GM23248 (cell line): Measurements from ENCODE around the gene ANKFN1. TPM values are rescaled to one million over a fixed set of nuclear protein-coding genes. Genes with fewer than 3 reads are reported as not detected.
A peak's percentile ranks its signal among the peaks of the same experiment; 100 is the strongest.

ENCODE experiments used
- DNase-seq: peaks from one replicate; pipeline ENCODE4 v3.0.0-alpha.2; 2015
- H2AFZ ChIP-seq: fragments of 200-600 bp; sonication (generic); 2 replicates; pipeline ENCODE4 v1.6.1; 2016; ENCODE audit warnings: antibody characterized with exemption
- H3F3A ChIP-seq: fragments of 200-600 bp; sonication (generic); 2 replicates; pipeline ENCODE4 v1.6.1; 2016; ENCODE audit warnings: mild to moderate bottlenecking, antibody characterized with exemption, mixed run types; ENCODE audit not compliant: insufficient read depth
- H3K27ac ChIP-seq: fragments of 200-600 bp; sonication (generic); 2 replicates; pipeline ENCODE4 v1.5.1; 2016; ENCODE audit warnings: mild to moderate bottlenecking
- H3K27me3 ChIP-seq: fragments of 200-600 bp; sonication (generic); replicated peaks from 2 replicates; pipeline ENCODE4 v1.6.1; 2016; ENCODE audit warnings: mild to moderate bottlenecking; ENCODE audit not compliant: insufficient read depth
- H3K36me3 ChIP-seq: fragments of 200-600 bp; sonication (generic); 2 replicates; pipeline ENCODE4 v1.6.1; 2016; ENCODE audit warnings: low read depth, mild to moderate bottlenecking
- H3K4me1 ChIP-seq: fragments of 200-600 bp; sonication (generic); 2 replicates; pipeline ENCODE4 v1.6.1; 2016; ENCODE audit warnings: mild to moderate bottlenecking; ENCODE audit not compliant: insufficient read depth
- H3K4me2 ChIP-seq: fragments of 200-600 bp; sonication (generic); one replicate; pipeline ENCODE4 v1.6.1; 2016; ENCODE audit warnings: mild to moderate bottlenecking; ENCODE audit not compliant: unreplicated experiment
- H3K4me3 ChIP-seq: fragments of 200-600 bp; sonication (generic); 2 replicates; pipeline ENCODE4 v1.5.1; 2016; ENCODE audit warnings: mild to moderate bottlenecking
- H3K79me2 ChIP-seq: fragments of 200-600 bp; sonication (generic); 2 replicates; pipeline ENCODE4 v1.6.1; 2016; ENCODE audit warnings: mild to moderate bottlenecking; ENCODE audit not compliant: insufficient read depth
- H3K9ac ChIP-seq: fragments of 200-600 bp; sonication (generic); 2 replicates; pipeline ENCODE4 v1.6.1; 2016; ENCODE audit warnings: mild to moderate bottlenecking
- H3K9me2 ChIP-seq: fragments of 200-600 bp; sonication (generic); 2 replicates; pipeline ENCODE4 v1.6.1; 2016; ENCODE audit warnings: mixed run types, mild to moderate bottlenecking, moderate library complexity; ENCODE audit not compliant: insufficient read depth
- H3K9me3 ChIP-seq: fragments of 200-600 bp; sonication (generic); one replicate; pipeline ENCODE4 v1.6.1; 2017; ENCODE audit warnings: low read depth
- H4K20me1 ChIP-seq: fragments of 200-600 bp; sonication (generic); 2 replicates; pipeline ENCODE4 v1.6.0; 2016; ENCODE audit not compliant: insufficient read depth
- EZH2 ChIP-seq: fragments of 200-600 bp; sonication (generic); IDR thresholded peaks from 2 replicates; pipeline ENCODE4 v1.6.1; 2018; ENCODE audit warnings: antibody characterized with exemption, mild to moderate bottlenecking; ENCODE audit not compliant: insufficient read depth, poor library complexity, severe bottlenecking
- EZH2phosphoT487 ChIP-seq: fragments of 200-600 bp; sonication (generic); IDR thresholded peaks from 2 replicates; pipeline ENCODE4 v1.6.1; 2018; ENCODE audit warnings: antibody characterized with exemption, moderate library complexity, mild to moderate bottlenecking, low read depth; ENCODE audit not compliant: insufficient read depth
- WGBS, 2 experiments: methylation state at CpG; one replicate each; pipeline ENCODE4 v1.1.6; 2015 to 2017; ENCODE audit warnings: low lambda C conversion rate in 2 of 2, low coverage in 1 of 2; ENCODE audit errors: missing lambda C conversion rate in 2 of 2; 5-methylcytosine and 5-hydroxymethylcytosine counted together
- in situ Hi-C: fragments of 300-500 bp; cut with MboI; formaldehyde crosslinking; loops from 2 replicates; pipeline ENCODE4 v1.15.0; 2020
- polyA plus RNA-seq: library from polyadenylated mRNA; unstranded; fragments of >200 nt; fragmentation: Nextera tagmentation; extraction: Ambion mirVana; gene quantifications from 2 replicates; pipeline ENCODE4 v1.2.1, GENCODE V29; 2016
- small RNA-seq: library from RNA; depleted of rRNA; stranded (forward); fragments of <200 nt; gene quantifications from one replicate; pipeline ENCODE3, GENCODE V24; 2014; ENCODE audit warnings: low read depth, low replicate concordance
- total RNA-seq: library from RNA; depleted of rRNA; stranded (reverse); fragments of >200 nt; shearing (Covaris generic); gene quantifications from 2 replicates; pipeline ENCODE4 v1.2.3, GENCODE V29; 2014

ANKFN1 gene
- total and polyA plus RNA-seq, 2 experiments from 2014 or later: 0.54 to 0.64 TPM

GRCh38 chr17:56545930-56546329 lies 392.7 kb downstream of the ANKFN1 start:
- Histone ChIP-seq H3K9me2 (no peaks in the 10 kb centered on the region), H3K9me3 (no peaks in the 10 kb centered on the region), H3K4me3 (no peak overlapping the region), H3K27ac (no peak overlapping the region), H4K20me1 (no peaks in the 10 kb centered on the region), H3K4me2 (no peak overlapping the region), H2AFZ (no peak overlapping the region), H3F3A (no peaks in the 10 kb centered on the region), H3K36me3 (no peaks in the 10 kb centered on the region), H3K4me1 (no peaks in the 10 kb centered on the region), H3K27me3 (no peaks in the 10 kb centered on the region), H3K79me2 (no peaks in the 10 kb centered on the region), H3K9ac (no peak overlapping the region)
- in situ Hi-C loops: no loop called here
- TF ChIP-seq EZH2phosphoT487: no peak
- TF ChIP-seq EZH2: no peak
- DNase-seq: no peak

- Histone ChIP-seq H4K20me1 (no peaks in the 10 kb centered on the region), H3K9me3 (no peaks in the 10 kb centered on the region), H3K4me3 (no peak overlapping the region), H3K36me3 (no peaks in the 10 kb centered on the region), H3K4me2 (no peak overlapping the region), H3K27me3 (no peaks in the 10 kb centered on the region), H3K4me1 (no peaks in the 10 kb centered on the region), H3K9ac (no peak overlapping the region), H3K9me2 (no peaks in the 10 kb centered on the region), H2AFZ (no peak overlapping the region), H3K79me2 (no peaks in the 10 kb centered on the region), H3F3A (no peaks in the 10 kb centered on the region), H3K27ac (no peak overlapping the region)
- 57 to 59% methylated on average over 4 of the region's 4 CpGs for WGBS, 2 experiments
- in situ Hi-C loops: no loop called here
- DNase-seq: peak; percentile 13
- TF ChIP-seq EZH2 (no peak), EZH2phosphoT487 (no peak)
Observed at GRCh38 chr17:56548661-56549060, 395.4 kb downstream of the ANKFN1 start.

DNA sequence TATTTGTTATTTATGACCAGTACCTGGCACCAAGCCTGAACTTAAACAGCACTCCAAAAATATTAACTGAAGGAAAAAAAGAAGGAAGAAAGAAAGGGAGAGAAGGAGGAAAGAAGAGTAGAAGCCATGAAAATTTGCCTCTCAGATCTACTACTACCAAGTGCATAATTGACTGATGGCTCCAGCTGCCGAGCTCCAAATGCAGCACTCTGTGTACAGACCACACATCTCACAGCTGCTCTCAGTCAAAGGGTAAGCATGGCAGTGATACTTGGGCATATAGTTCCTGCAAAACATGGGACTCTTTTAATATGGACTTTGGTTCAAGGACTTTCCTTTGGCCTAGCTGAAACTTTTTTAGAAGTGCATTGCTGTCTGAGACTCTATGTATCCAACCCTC lies 396.2 kb downstream of the ANKFN1 start:
- Histone ChIP-seq H4K20me1 (no peaks in the 10 kb centered on the region), H3K27ac (no peak overlapping the region), H3K4me3 (no peak overlapping the region), H3K79me2 (no peaks in the 10 kb centered on the region), H3K36me3 (no peaks in the 10 kb centered on the region), H3K9me2 (no peaks in the 10 kb centered on the region), H2AFZ (no peak overlapping the region), H3K4me1 (no peaks in the 10 kb centered on the region), H3K27me3 (no peaks in the 10 kb centered on the region), H3K9me3 (no peaks in the 10 kb centered on the region), H3F3A (no peaks in the 10 kb centered on the region), H3K4me2 (no peak overlapping the region), H3K9ac (no peak overlapping the region)
- in situ Hi-C loops: no loop called here
- no peak for DNase-seq
- 0 to 11% methylated on average over 1 of the region's 1 CpG for WGBS, 2 experiments
- TF ChIP-seq EZH2phosphoT487 (no peak), EZH2 (no peak)

GRCh38 chr17:56557682-56558081 lies 404.4 kb downstream of the ANKFN1 start:
- DNase-seq: no peak
- H2AFZ ChIP-seq: no peak overlapping the region
- no peak for TF ChIP-seq EZH2
- no peak for TF ChIP-seq EZH2phosphoT487
- H3K79me2 ChIP-seq: no peaks in the 10 kb centered on the region
- no peaks in the 10 kb centered on the region for H3F3A ChIP-seq
- in situ Hi-C loops: no loop called here
- no peak overlapping the region for H3K9ac ChIP-seq
- H3K27me3 ChIP-seq: peaks cover 8% of the 10 kb centered on the region; the same call in 1 of the 2 replicates
- no peak overlapping the region for H3K4me3 ChIP-seq
- no peaks in the 10 kb centered on the region for H3K9me2 ChIP-seq
- no peaks in the 10 kb centered on the region for H3K4me1 ChIP-seq
- H3K4me2 ChIP-seq: no peak overlapping the region
- H3K36me3 ChIP-seq: no peaks in the 10 kb centered on the region
- 27 to 32% methylated on average over 7 to 8 of the region's 8 CpGs for WGBS, 2 experiments
- no peak overlapping the region for H3K27ac ChIP-seq
- H4K20me1 ChIP-seq: no peaks in the 10 kb centered on the region
- H3K9me3 ChIP-seq: no peaks in the 10 kb centered on the region

GRCh38 chr17:56558088-56558487 lies 404.8 kb downstream of the ANKFN1 start:
- Histone ChIP-seq H3K27me3 (peaks cover 8% of the 10 kb centered on the region; the same call in 1 of the 2 replicates), H3K4me2 (no peak overlapping the region), H3K9ac (no peak overlapping the region), H2AFZ (no peak overlapping the region), H3K4me1 (no peaks in the 10 kb centered on the region), H3K36me3 (no peaks in the 10 kb centered on the region), H4K20me1 (no peaks in the 10 kb centered on the region), H3K79me2 (no peaks in the 10 kb centered on the region), H3K9me3 (no peaks in the 10 kb centered on the region), H3F3A (no peaks in the 10 kb centered on the region), H3K27ac (no peak overlapping the region), H3K9me2 (no peaks in the 10 kb centered on the region), H3K4me3 (no peak overlapping the region)
- in situ Hi-C loops: no loop called here
- no peak for TF ChIP-seq EZH2phosphoT487
- no peak for TF ChIP-seq EZH2
- WGBS, 2 experiments: 3 to 4% methylated on average over 6 to 7 of the region's 7 CpGs
- DNase-seq: peak; percentile 7

Small RNA genes within 50 kb of the gene (small RNA-seq; reads per million reads assigned to genes)
- gene AC006600.1: not detected
